Mucosa of stomach (tissue), 1 donor: ENCODE results near the gene SNCAIP.

ENCODE experiments used
- H3K27me3 ChIP-seq: one replicate; pipeline ENCODE4 v1.7.0; 2013; ENCODE audit warnings: mild to moderate bottlenecking, low read length; ENCODE audit not compliant: control insufficient read depth, insufficient read depth
- H3K36me3 ChIP-seq: one replicate; pipeline ENCODE4 v1.7.0; 2013; ENCODE audit warnings: low read length; ENCODE audit not compliant: control insufficient read depth, insufficient read depth
- H3K4me1 ChIP-seq: one replicate; pipeline ENCODE4 v1.7.0; 2013; ENCODE audit warnings: mild to moderate bottlenecking, low read length; ENCODE audit not compliant: control insufficient read depth, insufficient read depth
- H3K4me3 ChIP-seq: one replicate; pipeline ENCODE4 v1.7.0; 2013; ENCODE audit warnings: low read length
- H3K9ac ChIP-seq: one replicate; pipeline ENCODE4 v1.7.0; 2013; ENCODE audit warnings: mild to moderate bottlenecking, low read length, moderate library complexity
- H3K9me3 ChIP-seq: one replicate; pipeline ENCODE4 v1.7.0; 2013; ENCODE audit warnings: mild to moderate bottlenecking, low read length, moderate library complexity; ENCODE audit not compliant: control insufficient read depth
- donor health status: Pancreatic carcinoma.

The SNCAIP gene

DNA sequence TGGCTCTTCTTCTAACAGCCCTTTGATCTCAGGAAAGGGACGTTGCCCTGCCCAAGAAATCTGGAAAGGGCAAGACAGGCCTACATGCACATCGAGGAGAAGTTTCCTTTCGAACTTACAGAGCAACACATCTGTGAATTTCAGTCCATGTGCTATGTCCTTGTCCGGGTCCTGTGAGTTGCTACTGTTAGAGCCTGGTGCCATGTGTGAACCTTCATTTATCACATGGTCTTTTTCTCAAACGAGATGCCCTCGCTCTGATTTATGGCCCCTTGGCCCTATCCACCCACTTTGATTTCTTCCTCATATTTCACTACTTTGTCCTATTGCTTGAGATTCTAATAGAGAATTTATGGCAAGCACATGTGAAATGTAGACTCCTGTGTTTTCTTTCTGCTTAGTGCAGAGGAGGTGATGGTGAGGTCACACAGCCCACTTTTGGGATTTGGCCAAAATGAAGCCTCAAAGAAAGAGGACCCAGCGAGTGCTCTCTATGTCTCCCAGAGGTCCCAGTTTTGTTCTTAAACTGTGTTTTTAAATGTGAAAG lies 153.1 kb downstream of the SNCAIP start:
- H3K4me3 ChIP-seq, result no peak overlapping the region
- H3K9me3 ChIP-seq, result no peaks in the 10 kb centered on the region
- no peak overlapping the region for H3K9ac ChIP-seq
- H3K27me3 ChIP-seq, result no peaks in the 10 kb centered on the region
- no peaks in the 10 kb centered on the region for H3K36me3 ChIP-seq
- H3K4me1 ChIP-seq, result no peaks in the 10 kb centered on the region

DNA sequence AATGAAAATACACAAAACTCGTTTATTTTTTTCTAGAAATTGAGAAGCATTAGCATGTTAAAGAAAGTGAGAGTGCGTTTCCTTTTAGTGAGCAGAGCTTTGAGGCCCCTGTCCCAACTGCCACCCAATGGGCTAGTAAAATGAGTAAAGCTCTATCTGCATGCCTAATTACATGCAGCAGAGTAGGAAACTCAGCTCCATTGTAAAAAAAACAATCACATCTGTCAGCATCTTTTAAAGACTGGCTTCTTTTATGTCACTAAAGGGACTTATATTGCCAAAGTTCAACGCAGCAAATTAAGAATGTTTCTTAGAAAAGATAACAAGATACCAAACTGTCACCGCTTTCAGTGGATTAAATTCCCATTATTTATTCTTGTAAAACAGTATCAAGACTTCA lies 154.0 kb downstream of the SNCAIP start:
- Histone ChIP-seq H3K9me3 (no peaks in the 10 kb centered on the region), H3K4me1 (no peaks in the 10 kb centered on the region), H3K27me3 (no peaks in the 10 kb centered on the region), H3K36me3 (no peaks in the 10 kb centered on the region), H3K4me3 (no peak overlapping the region), H3K9ac (no peak overlapping the region)

DNA sequence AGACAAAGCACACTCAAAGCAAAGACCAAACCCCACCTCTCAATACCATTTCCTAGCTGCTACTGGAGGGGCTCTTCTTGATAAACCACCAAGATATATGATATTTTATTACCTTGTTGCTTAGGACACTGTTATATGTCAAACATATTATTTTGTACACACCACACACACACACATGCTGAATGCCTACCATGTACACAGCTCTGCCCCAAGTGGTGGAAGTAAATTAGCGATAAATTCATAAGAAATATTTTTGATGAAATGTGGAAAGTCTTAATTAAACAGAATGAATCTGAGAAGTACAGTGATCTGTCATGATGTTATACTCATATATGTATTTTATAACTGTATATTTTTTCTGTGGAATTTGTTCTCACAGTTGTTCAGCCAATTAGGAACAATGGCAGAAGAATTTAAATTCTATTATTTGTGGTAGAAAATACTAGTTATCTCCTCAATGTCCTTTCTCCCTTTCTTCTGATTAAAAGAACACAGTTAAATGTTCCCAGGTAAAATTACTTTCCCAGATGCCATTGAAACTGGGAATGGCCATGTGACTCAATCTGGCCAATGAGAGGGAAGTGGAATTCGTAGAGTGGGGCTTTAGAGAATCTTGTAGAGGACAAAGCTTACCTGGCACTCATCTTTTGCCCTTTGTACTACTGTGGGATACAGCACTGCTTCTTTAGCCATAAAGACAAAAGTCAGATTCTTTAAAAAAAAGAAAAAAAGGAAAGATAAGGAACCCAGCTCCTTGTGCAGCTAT lies 156.5 kb downstream of the SNCAIP start:
- no peaks in the 10 kb centered on the region for H3K4me1 ChIP-seq
- H3K9ac ChIP-seq, result no peak overlapping the region

DNA sequence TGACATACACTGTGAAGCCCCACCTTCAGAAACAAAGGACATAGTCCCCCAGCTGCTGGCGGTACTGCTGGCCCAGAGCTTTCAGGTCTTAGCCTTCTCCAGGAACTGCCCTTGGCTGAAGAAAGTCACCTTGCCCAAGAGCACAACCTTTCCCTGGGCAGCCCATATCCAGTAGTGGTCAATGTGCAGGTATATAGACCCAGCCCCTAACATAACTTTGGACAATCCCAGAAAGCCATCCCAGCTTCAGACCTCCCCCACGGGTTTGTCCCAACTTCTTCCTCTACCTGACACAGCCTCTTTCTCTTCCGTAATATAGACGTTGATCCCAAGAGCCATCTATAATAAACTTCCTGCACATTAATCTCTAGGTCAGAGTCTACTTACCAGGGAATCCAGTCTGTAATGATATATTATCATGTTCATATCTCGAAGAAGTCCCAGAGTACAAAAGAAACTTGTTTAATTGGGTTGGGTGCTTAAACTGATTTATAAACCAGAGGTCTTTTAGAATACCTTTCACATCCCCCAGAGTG lies 157.4 kb downstream of the SNCAIP start:
- H3K9ac ChIP-seq, result no peak overlapping the region
- no peak overlapping the region for H3K4me3 ChIP-seq
- H3K4me1 ChIP-seq, result no peaks in the 10 kb centered on the region
- no peaks in the 10 kb centered on the region for H3K9me3 ChIP-seq
- no peaks in the 10 kb centered on the region for H3K36me3 ChIP-seq
- no peaks in the 10 kb centered on the region for H3K27me3 ChIP-seq

More for the DNA sequence above, 156.5 kb downstream of the SNCAIP start:
- no peaks in the 10 kb centered on the region for H3K9me3 ChIP-seq
- no peak overlapping the region for H3K4me3 ChIP-seq
- H3K27me3 ChIP-seq, result no peaks in the 10 kb centered on the region
- H3K36me3 ChIP-seq, result no peaks in the 10 kb centered on the region

DNA sequence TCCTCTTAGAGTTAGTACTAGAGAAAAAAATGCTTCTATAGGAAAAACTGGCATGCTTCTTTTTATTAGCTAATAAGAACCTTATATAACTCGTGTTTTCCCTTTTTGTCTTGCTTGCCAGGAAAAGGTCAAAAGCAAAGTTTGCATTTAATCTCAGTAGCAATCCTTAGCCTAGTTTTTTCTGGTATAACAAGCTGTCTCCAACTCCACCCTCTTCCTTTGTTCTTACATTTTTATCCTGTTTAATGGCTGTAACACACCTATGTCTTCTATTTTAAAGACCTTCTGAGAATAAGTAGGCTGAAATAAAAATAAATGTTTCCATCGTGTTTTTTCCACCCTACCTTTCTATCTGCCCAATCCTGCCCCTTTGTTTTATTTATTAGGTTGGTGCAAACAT lies 158.3 kb downstream of the SNCAIP start:
- Histone ChIP-seq H3K4me1 (no peaks in the 10 kb centered on the region), H3K36me3 (no peaks in the 10 kb centered on the region), H3K4me3 (no peak overlapping the region), H3K9ac (no peak overlapping the region), H3K9me3 (no peaks in the 10 kb centered on the region), H3K27me3 (no peaks in the 10 kb centered on the region)

DNA sequence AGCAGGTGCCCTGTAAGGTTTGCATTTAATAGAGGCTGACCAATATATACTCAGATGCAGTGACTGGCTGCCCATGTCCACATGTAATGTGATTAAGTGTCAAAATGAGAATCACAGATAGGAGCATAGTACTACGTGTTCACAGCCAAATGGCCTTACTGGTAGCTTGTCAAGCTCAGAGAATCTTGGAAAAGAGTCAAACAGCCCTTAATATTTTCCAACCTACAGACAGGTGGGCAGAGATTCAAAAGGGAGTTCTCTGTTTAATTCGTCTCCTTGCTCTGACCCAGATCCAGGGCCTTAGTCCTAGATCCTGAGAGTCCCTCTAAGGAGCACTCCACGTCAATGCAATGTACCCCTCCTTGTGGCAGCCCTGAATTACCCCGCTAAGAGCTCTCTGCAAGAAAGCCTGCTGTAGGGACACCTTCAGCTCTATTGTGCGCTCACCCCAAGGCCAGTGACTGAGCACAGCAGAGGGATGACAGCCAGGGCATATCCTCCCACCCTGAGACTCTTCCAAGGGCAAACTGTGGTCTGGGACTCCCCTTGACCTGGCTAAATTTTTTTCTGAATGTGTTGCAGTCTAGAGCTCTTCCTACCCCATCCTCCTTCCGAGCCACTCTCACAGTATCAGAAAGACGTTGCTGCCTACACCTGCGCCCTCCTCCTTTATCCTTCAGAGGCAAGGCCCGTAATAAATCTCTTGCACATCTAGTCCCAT lies 159.2 kb downstream of the SNCAIP start:
- H3K36me3 ChIP-seq, result no peaks in the 10 kb centered on the region

DNA sequence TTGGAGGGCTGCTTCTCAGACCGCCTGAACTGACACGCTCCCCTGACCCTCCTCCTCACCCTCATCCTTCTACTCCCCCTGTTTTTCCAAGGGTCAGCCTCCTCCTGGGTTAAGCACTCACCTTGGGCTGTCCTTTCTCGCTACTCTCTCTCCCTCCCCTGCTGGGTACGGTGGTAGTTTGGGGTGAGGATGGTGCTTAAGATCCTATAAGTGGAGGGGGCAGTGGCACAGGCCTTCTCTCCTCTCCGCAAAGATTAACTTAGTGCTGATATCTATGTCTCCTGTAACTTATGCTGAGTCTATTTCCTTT lies 159.7 kb downstream of the SNCAIP start:
- H3K9me3 ChIP-seq, result no peaks in the 10 kb centered on the region
- no peak overlapping the region for H3K9ac ChIP-seq
- no peak overlapping the region for H3K4me3 ChIP-seq
- H3K36me3 ChIP-seq, result no peaks in the 10 kb centered on the region
- H3K4me1 ChIP-seq, result no peaks in the 10 kb centered on the region
- no peaks in the 10 kb centered on the region for H3K27me3 ChIP-seq

More for the DNA sequence above, 159.2 kb downstream of the SNCAIP start:
- H3K9ac ChIP-seq, result no peak overlapping the region
- H3K9me3 ChIP-seq, result no peaks in the 10 kb centered on the region
- H3K27me3 ChIP-seq, result no peaks in the 10 kb centered on the region
- H3K4me3 ChIP-seq, result no peak overlapping the region
- H3K4me1 ChIP-seq, result no peaks in the 10 kb centered on the region

DNA sequence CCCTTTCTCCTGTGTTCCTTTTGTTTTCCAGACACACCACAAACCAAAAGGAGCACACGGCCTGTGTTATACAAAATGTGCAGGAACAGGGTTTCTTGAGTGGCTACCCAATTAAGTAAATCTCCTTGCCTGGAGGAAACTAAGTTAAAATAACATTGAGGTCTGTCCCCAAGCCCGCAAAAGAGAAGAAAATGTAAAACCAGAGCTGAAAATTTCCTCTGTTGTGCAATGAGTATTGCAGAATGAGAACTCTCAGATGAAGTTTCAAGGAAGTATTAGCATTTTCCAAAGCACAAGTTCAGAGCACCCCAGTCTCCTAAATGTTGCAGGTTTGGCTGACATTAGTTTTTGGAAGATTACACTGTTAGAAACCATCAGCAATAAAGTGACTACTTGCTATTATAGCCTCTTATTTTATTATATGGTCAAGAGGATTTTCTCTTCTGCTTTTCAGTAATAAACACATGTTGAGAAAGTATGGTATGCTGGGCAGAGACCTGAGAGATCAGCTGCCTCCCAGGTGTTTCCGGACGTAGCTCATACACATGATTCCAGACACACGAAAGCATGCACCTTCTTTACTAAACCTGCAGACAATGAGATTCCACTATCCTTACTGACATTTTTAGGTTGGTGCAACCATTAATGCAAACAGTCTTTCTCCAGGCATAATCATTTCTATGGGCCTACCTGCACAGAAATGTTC lies 161.3 kb downstream of the SNCAIP start:
- no peaks in the 10 kb centered on the region for H3K36me3 ChIP-seq
- no peak overlapping the region for H3K9ac ChIP-seq
- H3K4me1 ChIP-seq, result no peaks in the 10 kb centered on the region
- no peak overlapping the region for H3K4me3 ChIP-seq
- H3K9me3 ChIP-seq, result no peaks in the 10 kb centered on the region
- H3K27me3 ChIP-seq, result no peaks in the 10 kb centered on the region

DNA sequence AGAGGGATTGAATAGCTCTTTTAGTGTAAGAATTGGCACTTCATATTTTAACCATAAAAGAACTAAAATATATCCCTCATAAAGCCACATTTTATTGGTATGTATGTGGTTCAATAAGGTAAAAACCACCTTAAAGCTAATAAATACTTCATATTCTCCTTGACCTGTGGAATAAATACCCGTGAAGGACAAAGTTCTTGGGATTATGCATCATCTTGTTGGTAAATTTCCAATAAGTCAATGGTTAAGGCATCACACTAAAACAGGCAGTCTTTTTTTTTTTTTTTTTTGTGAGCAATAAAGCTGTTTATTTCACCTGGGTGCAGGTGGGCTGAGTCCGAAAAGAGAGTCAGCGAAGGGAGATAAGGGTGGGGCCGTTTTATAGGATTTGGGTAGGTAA lies 161.9 kb downstream of the SNCAIP start:
- H3K9ac ChIP-seq, result no peak overlapping the region
- no peaks in the 10 kb centered on the region for H3K36me3 ChIP-seq
- H3K27me3 ChIP-seq, result no peaks in the 10 kb centered on the region
- no peaks in the 10 kb centered on the region for H3K9me3 ChIP-seq
- H3K4me3 ChIP-seq, result no peak overlapping the region
- peaks cover 3% of the 10 kb centered on the region for H3K4me1 ChIP-seq

DNA sequence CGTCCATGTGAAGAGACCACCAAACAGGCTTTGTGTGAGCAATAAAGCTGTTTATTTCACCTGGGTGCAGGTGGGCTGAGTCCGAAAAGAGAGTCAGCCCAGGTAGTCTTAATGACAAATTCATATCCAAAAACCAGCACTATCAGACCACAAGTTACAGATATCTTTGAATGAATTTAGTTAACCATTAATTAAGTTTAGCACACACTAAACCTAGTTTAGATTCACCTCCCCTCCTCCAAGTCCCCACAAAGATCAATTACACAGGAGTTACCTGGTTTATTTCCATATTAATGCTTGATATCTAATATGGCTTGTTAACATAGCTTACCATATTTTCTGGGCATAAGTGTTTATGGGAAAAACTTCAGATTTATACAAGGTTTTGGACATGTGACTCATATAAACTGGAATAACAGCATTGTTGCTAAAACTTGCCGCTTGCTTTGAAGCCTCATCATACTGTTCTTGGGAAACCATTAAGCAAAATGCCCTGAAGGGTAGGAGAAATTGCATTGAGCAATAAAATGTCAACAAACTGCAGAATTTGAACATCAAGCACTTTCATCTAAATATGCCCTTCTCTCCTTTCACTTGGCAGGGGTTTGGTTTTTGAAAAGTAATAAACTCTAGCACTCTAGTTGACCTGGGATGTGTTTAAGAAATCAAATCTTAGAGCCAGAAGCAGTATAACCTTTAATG lies 166.9 kb downstream of the SNCAIP start:
- peaks cover 6% of the 10 kb centered on the region for H3K4me1 ChIP-seq
- no peak overlapping the region for H3K9ac ChIP-seq
- H3K9me3 ChIP-seq, result no peaks in the 10 kb centered on the region
- H3K4me3 ChIP-seq, result no peak overlapping the region
- H3K27me3 ChIP-seq, result no peaks in the 10 kb centered on the region
- no peaks in the 10 kb centered on the region for H3K36me3 ChIP-seq

DNA sequence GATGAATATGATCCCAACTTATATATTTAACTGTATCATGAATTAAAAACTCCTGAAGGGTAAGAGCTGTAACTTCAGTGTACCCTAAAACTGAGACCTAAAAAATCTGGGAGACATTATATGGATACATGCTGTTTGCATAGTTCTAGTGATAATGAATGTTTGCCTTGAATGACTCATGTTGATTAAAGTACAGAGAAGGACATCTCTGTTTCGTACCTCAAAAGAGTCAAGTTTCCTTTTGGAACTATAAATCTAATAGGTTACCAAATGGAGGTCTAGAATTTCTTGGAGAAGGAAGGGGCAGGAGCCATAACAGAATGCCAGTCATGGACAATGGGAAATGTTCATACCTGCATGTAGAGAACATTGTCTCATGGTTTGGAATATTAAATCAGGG lies 168.1 kb downstream of the SNCAIP start:
- H3K4me3 ChIP-seq, result no peak overlapping the region
- no peaks in the 10 kb centered on the region for H3K9me3 ChIP-seq
- no peaks in the 10 kb centered on the region for H3K36me3 ChIP-seq
- H3K27me3 ChIP-seq, result no peaks in the 10 kb centered on the region
- H3K9ac ChIP-seq, result no peak overlapping the region
- peaks cover 6% of the 10 kb centered on the region for H3K4me1 ChIP-seq
